GM18507 (cell line): ENCODE results near the gene SECTM1.

ENCODE experiments used
- DNase-seq: peaks from one replicate; pipeline ENCODE4 v3.0.0; 2011; ENCODE audit warnings: low read depth; ENCODE audit not compliant: insufficient read length; ENCODE audit errors: extremely low spot score
- FAIRE-seq: peaks from 2 replicates; lab custom pipeline; 2011; peaks lifted over from hg19 to GRCh38; lab: Jason Lieb, UNC

Gene SECTM1

DNA sequence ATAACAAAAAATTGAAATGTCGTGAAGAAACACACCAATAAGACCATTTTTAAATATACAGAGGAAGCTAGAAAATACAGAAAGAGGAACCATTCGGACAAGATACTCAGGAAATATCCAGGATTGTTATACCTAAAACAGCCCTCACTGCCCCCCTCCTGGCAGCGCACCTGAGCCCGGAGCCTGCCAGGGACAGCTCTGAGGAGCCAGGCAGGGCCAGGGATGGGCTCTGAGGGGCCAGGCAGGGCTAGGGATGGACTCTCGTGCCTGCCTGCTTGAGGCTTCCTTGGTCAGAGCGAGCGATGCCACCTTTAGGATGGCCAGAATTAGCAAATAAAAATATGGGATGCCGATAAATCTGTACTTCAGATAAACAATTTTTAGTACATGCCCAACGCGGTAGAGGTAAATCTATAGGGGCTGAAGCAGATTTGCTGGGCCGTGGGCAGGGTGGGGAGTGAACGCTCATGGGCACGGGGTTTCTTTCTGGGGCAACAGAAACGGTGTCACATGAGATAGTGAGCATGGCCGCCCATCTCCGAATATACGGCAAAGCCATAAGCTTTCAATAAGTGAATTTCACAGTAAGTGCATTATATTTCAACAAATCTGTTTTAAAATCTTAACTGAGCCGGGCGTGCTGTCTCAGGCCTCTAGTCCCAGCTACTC lies 41.9 kb downstream of the SECTM1 start:
- FAIRE-seq (no peak), DNase-seq (no peak)

DNA sequence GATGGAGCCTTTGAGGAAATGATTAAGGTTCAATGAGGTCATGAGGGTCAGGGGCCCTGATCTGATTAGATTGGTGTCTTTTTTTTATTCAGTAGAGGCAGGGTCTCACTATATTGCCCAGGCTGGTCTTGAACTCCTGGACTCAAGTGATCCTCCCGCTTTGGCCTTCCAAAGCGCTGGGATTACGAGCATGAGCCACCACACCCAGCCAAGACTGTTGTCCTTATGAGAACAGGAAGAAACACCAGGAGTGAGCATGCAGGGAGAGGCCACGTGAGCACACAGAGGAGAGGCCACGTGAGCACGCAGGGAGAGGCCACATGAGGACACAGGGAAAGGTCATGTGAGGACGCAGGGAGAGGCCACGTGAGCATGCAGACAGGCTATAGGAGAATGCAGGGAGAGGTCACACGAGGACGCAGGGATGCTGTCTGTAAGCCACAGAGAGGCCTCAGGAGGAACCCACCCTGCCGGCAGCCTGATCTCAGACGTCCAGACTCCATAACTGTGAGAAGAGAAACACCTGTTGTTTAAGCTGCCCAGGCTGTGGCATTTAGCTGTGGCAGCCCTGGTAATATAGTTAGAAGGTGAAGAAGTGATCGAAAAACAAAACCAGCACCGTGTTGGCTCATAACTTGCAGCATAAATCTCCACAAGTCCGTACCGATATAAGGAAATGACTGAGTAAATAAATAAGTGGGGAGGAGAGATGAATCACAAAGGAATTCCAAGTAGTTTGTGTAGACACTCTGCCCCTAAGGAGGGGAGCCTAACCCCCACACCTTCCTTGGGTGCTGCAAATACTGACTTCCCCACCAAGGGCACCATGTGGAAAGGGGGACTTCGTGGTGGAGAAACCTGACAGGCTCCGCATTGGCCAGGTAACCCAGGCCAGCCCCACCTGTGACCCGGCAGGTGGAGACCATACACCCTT lies 45.4 kb downstream of the SECTM1 start:
- FAIRE-seq = no peak
- DNase-seq = no peak

DNA sequence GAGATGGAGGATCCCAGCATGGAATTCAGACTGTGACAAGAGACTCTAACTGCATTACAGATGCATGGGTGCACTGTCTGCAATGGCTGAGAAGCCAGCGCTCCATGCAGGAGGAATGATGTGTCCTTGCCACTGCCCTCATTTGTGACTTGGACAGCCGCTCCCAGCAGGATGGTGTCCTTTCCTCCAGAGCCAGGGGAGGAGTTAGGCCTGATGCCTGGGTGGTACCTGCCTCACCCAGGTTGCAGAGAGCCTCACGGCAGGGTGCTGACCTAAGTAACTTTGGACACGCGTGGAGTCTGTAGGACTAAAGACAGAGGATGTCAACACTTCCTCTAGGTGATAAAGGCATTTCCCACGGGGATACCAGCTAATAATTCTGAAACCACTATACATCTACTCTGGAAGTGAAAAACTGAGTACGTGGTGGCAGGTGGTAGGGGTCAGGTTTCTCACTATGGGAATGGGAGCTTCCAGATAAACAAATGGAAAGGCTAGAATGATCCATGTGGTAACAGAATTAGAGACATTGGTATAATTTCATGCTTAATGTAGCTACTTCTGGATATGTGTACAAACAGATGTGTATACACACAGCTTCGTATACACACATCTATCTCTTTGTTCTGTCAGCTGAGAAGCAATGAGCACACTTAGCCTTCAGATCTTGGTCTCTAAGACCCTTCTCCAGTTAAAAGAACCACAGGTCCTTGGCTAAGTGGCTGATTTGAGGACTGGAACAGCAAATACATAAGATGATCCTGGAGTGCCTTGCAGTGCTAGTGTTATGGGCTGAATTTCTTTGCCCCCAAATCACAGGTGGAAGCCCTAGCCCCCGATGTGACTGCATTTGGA lies 46.3 kb downstream of the SECTM1 start:
- FAIRE-seq (no peak), DNase-seq (no peak)

DNA sequence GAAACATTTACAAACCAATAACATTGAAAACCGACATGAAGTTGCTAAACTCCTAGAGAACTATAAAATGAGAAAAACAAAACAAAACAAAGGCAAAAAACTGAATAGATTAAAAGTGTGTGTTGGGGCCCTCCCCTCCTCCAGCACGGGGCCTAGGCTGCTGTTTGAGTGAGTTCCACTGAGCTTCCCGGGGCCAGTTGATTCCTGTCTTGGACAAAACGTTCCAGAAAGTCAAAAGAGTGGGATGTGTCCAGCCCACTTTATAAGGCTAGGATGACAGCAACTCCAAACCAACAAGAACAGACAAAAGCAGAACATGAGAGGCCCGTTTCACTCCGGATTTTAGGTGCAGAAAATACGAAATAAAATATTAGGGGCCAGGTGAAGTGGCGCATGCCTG lies 48.4 kb downstream of the SECTM1 start:
- no peak for DNase-seq
- FAIRE-seq = no peak

DNA sequence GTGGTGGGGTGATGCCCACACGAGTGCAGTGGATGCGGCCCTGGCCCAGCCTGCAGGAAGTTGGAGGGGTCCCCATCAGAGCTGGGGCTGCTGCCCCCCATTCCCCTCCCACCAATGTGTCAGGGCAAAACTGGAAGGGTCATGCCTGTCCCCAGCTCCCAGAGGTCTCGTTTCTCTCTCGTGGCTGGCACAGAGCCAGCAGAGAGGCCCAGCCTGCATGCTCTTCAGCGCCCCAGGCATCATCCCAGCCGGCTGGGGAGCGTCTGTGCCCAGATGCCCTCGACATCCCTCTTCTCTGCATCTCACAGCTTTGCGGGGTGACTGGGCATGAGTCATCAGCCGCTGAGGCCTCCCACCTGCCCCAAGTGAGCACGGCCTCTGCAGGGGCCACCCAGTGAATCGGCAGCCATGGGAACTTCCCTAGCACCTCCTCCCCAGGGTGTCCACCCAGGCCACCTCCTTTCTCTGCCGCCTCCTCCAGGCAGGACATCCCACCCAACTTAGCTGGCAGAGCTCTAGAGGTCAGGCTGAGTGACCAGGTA lies 50.3 kb downstream of the SECTM1 start:
- DNase-seq = no peak
- FAIRE-seq = no peak

DNA sequence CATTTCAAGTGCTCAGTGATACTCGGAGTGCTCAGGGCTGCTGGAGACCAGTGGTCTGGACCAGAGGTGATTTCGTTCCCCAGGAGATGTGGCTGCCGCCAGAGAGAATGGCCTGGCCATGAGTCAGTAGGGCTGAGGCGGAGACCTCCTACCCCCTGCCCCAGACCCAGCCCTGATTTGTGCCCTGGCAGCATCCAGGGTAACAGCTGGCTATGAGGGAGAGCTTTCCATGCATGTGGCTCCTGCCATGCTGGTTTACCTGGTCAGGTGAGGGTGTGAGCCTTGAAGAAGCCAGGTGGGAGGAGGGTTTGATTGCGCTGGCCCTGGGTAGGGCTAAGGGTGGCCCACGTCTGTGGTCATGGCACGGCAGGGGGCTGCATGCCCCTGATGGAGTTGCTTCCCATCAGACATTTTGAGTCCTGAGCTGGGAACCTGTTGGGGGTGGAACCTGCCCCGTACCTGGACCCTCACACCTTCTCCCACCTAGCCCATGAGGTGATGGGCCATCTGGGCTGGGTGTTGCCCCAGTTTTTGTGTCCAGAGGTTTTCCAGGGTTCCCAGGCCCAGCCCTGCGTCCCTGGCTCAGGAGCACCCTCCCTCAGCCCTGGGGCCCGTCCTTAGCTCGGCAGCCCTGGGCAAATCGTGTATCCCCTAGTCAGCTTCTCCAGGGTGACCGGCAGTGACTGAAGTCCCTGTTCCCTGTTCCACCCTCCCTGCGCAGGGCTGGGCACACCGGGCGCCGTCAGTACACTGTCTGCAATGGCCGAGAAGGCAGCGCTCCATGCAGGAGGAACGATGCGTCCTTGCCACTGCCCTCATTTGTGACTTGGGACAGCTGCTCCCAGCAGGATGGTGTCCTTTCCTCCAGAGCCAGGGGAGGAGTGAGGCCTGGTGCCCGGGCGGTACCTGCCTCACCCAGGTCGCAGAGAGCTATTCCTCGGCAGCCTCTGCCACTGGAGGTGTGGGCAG lies 51.0 kb downstream of the SECTM1 start:
- FAIRE-seq = no peak
- no peak for DNase-seq

DNA sequence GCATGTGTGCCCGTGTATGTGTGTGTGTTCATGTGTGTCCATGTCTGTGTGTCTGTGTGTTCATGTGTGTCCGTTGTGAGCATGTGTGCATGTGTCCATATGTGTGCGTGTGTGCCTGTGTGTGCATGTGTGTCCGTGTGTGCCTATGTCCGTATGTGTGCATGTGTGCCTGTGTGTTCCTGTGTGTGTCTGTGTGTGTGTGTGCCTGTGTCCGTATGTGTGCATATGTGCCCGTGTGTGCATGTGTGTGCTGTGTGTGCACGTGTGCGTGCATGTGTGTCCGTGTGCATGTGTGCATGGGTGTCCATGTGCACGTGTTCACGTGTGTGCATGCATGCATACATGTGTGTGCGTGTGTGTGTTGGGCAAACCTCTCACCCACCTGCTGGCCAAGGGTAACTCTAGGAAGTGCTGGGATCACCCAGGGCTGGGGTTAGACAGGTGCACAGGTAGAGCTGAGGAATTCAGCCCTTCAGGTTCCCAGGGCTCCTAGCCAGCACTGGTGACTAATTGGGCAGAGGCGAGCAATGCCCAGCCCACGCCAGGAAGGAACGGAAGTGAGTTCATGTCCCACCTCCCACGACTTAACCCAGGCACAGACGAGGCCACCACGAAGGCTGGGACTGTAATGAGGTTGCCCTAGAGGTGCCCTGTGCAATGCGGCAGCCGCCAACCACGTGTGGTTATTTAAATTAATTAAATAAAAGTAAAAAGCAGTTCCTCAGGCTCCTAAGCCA lies 51.9 kb downstream of the SECTM1 start:
- FAIRE-seq = no peak
- no peak for DNase-seq

DNA sequence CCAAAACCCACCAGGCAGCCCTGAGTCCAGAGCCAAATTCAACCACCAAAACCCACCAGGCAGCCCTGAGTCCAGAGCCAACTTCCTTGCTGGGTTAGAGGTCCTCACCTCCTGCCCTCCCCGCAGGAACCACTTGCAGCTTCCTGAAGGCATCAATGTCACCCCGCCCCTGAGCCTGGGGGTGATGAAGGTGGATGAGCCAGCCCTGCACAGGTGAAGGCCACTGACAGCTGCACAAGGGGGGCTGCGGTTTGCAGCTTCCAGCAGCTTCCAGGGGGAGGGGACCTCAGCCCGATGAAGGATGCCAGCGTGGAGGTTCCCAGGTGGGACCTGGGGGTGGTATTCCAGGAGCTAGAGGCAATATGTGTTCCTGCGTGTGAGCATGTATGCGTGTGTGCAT lies 52.5 kb downstream of the SECTM1 start:
- DNase-seq = no peak
- FAIRE-seq = no peak

DNA sequence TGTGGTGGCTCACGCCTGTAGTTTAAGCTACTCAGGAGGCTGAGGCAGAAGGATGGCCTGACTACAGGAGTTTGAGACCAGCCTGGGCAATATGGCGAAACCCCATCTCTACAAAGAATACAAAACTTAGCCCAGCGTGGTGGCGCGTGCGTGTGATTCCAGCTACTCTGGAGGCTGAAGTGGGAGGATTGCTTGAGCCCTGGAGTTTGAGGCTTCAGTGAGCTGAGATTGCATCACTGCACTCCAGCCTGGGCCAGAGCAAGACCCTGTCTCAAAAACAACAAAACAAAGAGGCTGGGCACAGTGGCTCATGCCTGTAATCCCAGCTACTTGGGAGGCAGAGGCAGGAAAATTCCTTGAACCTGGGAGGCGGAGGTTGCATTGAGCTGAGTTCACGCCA lies 53.0 kb downstream of the SECTM1 start:
- no peak for FAIRE-seq
- DNase-seq = no peak

DNA sequence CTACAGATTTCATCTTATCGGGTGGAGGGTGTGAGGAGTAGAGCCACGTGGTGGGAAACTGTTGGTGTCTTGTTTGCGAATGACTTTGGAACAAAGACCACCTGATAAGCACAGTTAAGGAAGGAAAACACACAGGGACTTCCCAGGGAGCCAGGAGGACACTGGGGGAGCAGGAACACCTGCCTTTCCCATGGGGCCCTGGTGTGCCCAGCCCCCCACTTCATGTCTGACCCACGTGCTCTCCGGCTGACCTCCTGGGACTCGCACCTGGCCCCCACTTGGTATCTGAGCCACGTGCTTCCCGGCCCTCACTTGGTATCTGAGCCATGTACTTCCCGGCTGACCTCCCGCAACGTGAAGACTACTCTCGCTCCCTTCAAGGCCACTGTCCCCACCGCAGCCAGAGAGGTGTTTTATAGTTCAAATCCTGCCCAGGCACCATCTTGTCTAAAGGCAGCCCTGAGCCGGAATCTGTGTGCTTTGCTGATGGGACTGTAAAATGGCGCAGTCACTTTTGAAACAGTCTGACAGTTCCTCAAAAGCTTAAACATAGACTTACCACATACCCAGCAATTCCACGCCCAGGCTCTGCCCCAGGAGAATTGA lies 54.7 kb downstream of the SECTM1 start:
- no peak for DNase-seq
- FAIRE-seq = no peak

DNA sequence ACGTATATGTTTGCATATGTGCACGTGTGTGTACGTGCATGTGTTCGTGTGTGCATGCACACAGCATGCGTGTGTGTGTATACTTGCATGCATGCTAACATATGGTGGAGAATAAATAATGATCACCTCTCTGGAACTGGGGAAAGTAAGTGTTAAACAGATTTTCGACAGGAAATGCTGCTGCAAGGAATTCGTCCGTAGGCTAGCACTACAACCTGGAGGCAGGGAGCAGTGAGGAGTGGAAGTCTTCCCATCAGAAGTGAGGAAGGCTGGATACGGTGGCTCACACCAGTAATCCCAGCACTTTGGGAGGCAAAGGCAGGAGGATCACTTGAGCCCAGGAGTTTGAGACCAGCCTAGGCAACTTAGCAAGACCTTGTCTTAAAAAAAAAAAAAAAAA lies 55.3 kb downstream of the SECTM1 start:
- FAIRE-seq (no peak), DNase-seq (no peak)

DNA sequence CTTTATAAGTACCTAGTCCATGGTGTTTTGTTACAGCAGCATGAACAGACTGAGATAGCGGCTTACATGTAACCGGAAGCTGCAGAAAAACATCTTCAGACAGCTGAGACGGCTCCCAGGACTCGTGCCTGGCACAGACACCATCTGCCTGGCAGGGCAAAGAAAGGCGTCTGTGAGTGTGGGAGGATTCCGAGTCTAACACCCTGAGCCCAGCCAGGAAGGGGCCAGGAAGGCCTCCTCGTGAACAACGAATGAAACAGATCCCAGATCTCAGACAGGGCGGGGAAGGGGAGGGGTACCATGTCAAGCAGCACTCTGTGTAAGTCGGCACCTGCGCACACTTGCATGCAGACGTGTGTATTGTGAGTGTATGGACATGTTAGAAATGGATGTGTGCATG lies 55.7 kb downstream of the SECTM1 start:
- DNase-seq = no peak
- FAIRE-seq = no peak

DNA sequence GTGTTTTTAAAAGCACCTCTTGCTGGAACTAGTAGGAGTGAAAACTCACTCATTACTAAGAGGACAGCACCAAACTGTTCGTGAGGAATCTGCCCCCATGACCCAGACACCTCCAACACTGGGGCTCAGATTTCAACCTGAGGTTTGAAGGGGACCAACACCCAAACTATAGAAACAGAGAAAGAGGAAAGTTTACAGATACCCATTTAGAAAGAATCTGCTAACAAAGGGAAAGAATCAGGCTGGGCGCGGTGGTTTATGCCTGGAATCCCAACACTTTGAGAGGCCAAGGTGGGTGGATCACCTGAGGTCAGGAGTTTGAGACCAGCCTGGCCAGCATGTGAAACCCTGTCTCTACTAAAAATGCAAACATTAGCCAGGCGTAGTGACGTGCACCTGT lies 56.6 kb downstream of the SECTM1 start:
- no peak for FAIRE-seq
- no peak for DNase-seq

DNA sequence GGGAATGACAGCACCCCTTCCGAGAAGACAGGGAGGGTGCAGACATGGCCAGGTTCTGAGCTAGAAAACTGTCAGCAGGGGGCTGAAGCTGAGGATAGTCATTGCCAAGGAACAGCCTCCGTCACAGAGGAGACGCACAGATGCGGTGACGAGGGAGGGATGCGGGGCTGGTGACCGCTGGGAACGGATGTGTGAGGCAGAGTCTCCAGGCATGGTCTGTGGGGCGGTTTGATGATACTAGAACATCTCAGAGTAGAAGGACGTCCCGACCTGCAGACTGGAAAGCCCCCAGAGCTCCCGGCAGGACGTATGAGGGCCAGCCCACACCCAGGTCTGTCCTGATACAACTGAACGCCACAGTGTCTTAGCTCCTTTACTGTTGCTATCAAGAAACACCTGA lies 58.2 kb downstream of the SECTM1 start:
- DNase-seq (no peak), FAIRE-seq (no peak)

DNA sequence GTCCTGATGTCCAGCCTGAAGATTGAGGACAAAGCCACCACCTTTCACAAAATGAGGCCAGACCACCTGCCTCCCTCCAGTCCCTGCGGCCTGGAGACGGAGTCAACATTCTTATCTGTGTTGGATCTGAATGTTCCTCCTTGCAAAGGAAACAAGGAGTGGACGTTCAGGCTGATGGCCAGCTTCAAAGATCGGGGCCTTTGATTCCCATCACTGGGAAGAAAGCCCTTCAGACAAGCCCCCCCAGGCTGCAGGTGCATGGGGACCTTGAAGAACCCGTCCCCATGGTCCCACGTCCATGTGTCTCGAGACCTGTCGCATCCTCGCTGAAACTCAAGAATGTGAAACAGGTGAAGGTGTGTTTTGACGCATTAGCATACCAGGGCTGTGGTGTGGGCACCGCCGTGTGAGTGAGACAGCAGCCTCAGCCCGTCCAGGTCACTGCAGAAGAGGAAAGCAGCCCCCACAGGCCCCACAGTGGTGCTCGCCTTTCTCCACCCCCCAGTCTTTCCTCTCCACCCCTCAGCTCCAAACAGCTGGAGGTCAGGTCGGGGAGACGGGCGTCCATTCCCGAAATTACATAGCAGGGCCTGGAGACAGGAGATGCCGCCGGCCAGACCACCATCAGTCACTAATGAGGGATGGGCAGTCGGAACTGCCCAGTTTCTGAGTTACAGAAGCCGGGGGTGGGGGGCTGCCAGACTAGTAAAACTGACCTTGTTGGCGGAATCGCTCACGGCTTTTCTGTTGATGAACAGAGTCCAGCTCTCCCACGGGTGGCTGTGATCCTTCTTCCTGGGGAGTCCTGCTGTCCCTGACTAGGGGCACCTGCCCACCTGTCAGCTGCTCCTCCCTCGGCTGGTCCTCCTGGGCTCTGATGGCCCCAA lies 59.2 kb downstream of the SECTM1 start:
- DNase-seq (no peak), FAIRE-seq (no peak)

DNA sequence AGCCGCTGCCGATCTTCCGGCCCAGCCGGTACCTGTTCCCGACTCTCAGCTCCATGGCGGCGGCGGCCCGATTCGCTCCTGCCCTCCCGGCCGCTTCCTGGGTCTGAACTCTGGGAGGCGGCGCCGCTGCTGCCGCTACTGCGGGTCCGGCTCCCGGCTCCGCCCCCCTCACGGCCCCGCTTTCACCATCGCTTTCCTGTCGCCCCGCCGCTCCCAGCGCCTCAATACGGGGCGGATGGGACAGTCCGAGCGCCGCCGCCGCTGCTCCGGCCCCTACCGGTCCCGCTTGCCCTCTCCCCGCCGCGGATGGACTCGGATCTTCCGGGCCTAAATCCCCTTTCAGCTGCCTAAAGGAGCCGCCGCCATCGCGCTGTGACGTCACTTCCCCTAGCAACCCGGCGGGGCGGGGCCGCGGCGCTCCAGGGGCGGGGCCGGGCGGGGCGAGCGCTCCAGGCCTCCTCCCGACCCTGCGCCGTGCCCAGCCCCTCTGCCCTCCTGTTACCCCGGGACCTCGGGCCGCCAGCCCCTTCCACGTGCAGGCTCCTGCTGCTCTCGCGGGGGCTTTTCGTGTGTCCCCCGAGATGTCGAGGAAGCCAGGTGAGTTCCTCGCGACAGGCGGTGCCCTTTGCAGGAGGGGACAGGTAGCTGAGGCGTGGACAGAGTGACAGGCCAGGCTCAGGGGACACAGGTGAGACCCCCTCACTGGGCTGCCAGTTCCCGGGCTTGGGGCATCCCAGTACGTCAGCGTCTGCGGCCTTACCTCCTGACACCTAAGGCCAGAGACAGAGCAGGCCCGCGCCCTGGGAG lies 60.0 kb downstream of the SECTM1 start, which contains the start of gene CSNK1D:
Gene CSNK1D, minus strand, starts transcription at position 374 of the 807 bp plus-strand sequence. Its CDS starts 319 bp downstream, at position 55.
- DNase-seq = peak; percentile 92
- peak; percentile 68 for FAIRE-seq
